NT2/D1 (cell line): ENCODE data around the gene ISX.

Experiments used
- DNase-seq: peaks from one replicate; pipeline ENCODE4 v3.0.0-alpha.2; 2011; ENCODE audit warnings: low read depth, low spot score
- H3K27me3 ChIP-seq: 2 replicates; pipeline ENCODE4 v1.6.0; 2011; ENCODE audit warnings: mild to moderate bottlenecking; ENCODE audit not compliant: insufficient read length, insufficient read depth
- H3K36me3 ChIP-seq: 2 replicates; pipeline ENCODE4 v1.6.1; 2011; ENCODE audit warnings: mild to moderate bottlenecking, low read length, mixed read lengths; ENCODE audit not compliant: insufficient read depth, insufficient read length
- H3K4me1 ChIP-seq: 2 replicates; pipeline ENCODE4 v1.5.1; 2011; ENCODE audit not compliant: insufficient read depth, insufficient read length
- H3K4me3 ChIP-seq: 2 replicates; pipeline ENCODE4 v1.5.1; 2011; ENCODE audit warnings: low read depth; ENCODE audit not compliant: insufficient read length
- H3K9ac ChIP-seq: 2 replicates; pipeline ENCODE4 v1.6.0; 2011; ENCODE audit warnings: low read depth; ENCODE audit not compliant: insufficient read length
- H3K9me3 ChIP-seq: 2 replicates; pipeline ENCODE4 v1.5.1; 2011; ENCODE audit warnings: mild to moderate bottlenecking, low read length; ENCODE audit not compliant: insufficient read depth
- SUZ12 ChIP-seq: IDR thresholded peaks from 2 replicates; pipeline ENCODE4 v1.6.1; 2011; ENCODE audit not compliant: insufficient read length, insufficient read depth; ENCODE audit errors: extremely low read depth
- YY1 ChIP-seq: IDR thresholded peaks from 2 replicates; pipeline ENCODE4 v1.6.1; 2011; ENCODE audit not compliant: insufficient read length, insufficient read depth
- ZNF274 ChIP-seq: IDR thresholded peaks from 2 replicates; pipeline ENCODE4 v1.6.1; 2011; ENCODE audit warnings: mild to moderate bottlenecking, low read depth, low read length

The ISX gene

DNA sequence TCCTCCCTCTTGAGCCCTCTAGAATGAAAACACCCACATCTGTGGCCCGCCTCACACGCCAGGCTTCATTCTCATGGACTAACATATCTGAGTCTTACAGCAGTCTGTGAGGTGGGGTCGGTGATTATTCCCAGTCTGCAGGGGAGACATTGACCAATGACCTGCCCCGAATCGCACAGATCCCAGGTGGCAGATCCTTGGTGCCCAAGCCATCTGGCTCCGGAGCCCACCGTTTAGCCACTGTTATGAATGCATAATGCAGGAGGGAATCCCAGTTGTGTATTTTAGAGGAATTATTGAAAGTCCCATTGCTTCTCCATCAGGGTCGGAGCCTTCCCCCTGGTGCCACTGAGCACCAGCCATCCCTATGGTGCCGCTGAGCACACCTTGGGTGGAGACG is 47.4 kb downstream of the ISX start:
- no peak overlapping the region for H3K4me3 ChIP-seq

GRCh38 chr22:35114131-35114980 is 48.4 kb downstream of the ISX start:
- Histone ChIP-seq H3K27me3 (peaks cover 2% of the 10 kb centered on the region), H3K36me3 (no peaks in the 10 kb centered on the region), H3K9me3 (no peaks in the 10 kb centered on the region), H3K4me3 (no peak overlapping the region), H3K9ac (no peak overlapping the region), H3K4me1 (peaks cover 2% of the 10 kb centered on the region)
- DNase-seq = no peak
- TF ChIP-seq YY1 (no peak), ZNF274 (no peak), SUZ12 (no peak)

More for the DNA sequence above, 47.4 kb downstream of the ISX start:
- no peak for DNase-seq
- no peak for TF ChIP-seq YY1
- no peak for TF ChIP-seq ZNF274
- TF ChIP-seq SUZ12 = no peak
- Histone ChIP-seq H3K27me3 (no peaks in the 10 kb centered on the region), H3K9me3 (no peaks in the 10 kb centered on the region), H3K4me1 (peaks cover 2% of the 10 kb centered on the region), H3K9ac (no peak overlapping the region), H3K36me3 (no peaks in the 10 kb centered on the region)

- DNase-seq = no peak
- Histone ChIP-seq H3K27me3 (peaks cover 2% of the 10 kb centered on the region), H3K9ac (no peak overlapping the region), H3K4me1 (peaks cover 2% of the 10 kb centered on the region), H3K9me3 (no peaks in the 10 kb centered on the region), H3K36me3 (no peaks in the 10 kb centered on the region), H3K4me3 (no peak overlapping the region)
- TF ChIP-seq ZNF274 (no peak), YY1 (no peak), SUZ12 (no peak)
These were observed 49.6 kb downstream of the ISX start for GRCh38 chr22:35115515-35115914.

DNA sequence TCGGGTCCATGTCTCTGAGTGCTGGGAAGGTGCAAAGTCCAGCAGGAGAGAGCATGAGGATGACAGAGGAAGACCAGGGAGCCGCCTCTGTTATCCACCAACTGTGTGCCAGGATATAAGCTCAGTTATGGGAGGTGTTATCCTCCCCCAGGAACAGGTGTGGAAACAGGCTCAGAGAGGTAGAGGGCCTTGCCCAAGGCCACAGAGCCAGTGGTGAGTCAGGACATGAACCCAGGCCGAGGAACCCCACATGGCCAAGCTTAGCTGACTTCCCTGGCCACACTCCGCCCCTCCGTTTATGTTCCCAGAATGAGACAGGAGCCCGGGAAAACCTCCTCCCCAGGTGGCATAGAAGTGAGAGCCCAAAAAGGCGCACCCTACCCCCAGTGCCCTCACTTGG is 50.3 kb downstream of the ISX start:
- DNase-seq = no peak
- Histone ChIP-seq H3K9ac (no peak overlapping the region), H3K4me3 (no peak overlapping the region), H3K27me3 (peaks cover 2% of the 10 kb centered on the region), H3K36me3 (no peaks in the 10 kb centered on the region), H3K9me3 (no peaks in the 10 kb centered on the region), H3K4me1 (peaks cover 2% of the 10 kb centered on the region)
- TF ChIP-seq SUZ12 (no peak), YY1 (no peak), ZNF274 (no peak)

DNA sequence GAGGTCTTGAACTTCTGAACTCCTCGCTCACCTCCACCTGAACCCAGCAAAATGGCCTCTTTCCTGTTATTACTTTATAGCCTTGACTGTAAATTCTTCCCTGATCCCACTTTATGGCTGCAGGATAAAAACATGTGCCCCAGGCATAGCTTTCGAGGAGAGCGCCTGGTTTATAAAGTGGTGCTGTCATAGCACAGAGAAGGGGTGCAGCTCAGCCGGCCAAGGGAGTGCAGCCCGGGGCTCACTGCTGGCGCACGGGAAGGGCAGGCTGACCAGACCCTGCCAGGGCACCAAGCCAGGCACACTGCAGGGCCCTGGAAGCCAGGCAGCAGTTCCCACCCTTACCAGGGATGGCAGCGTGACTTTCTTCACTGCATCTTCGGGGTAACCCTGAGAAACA is 50.9 kb downstream of the ISX start:
- TF ChIP-seq ZNF274 = no peak
- no peak for TF ChIP-seq YY1
- TF ChIP-seq SUZ12 = no peak
- Histone ChIP-seq H3K4me3 (no peak overlapping the region), H3K4me1 (peaks cover 2% of the 10 kb centered on the region), H3K27me3 (peaks cover 2% of the 10 kb centered on the region), H3K36me3 (no peaks in the 10 kb centered on the region), H3K9me3 (no peaks in the 10 kb centered on the region), H3K9ac (no peak overlapping the region)
- DNase-seq = no peak

- peaks cover 2% of the 10 kb centered on the region for H3K27me3 ChIP-seq
These were observed 53.5 kb downstream of the ISX start for GRCh38 chr22:35119494-35119893.

DNA sequence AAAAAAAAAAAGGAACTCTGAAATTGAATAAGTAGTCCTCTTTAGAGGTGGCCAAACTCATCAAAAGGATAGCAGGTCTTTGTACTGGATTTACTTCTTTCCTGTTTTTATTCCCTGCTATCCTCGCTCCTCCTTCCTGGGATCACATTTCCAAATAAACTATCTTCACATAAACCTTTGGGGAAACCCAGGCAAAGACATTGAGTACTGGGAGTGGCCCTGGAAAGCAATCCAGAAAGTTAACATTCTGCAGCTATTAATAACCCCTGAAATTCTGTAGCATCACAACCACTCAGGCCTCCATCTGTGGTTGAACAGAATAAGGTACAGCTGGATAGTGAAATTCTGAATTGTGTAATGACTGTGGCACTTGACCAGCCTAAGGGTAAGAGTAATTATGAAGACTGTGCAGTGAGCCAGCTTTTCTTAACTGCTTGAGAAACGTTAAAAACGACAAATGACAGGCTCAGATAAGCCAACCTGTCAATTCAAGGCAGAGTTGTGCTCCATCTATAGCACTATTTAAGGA is 58.8 kb downstream of the ISX start:
- DNase-seq = no peak
- H3K9me3 ChIP-seq = no peaks in the 10 kb centered on the region
- TF ChIP-seq SUZ12 = no peak
- TF ChIP-seq YY1 = no peak
- TF ChIP-seq ZNF274 = no peak
- no peaks in the 10 kb centered on the region for H3K27me3 ChIP-seq
- no peaks in the 10 kb centered on the region for H3K4me1 ChIP-seq
- H3K9ac ChIP-seq = no peak overlapping the region
- no peak overlapping the region for H3K4me3 ChIP-seq
- H3K36me3 ChIP-seq = no peaks in the 10 kb centered on the region

More at GRCh38 chr22:35119494-35119893, 53.5 kb downstream of the ISX start:
- Histone ChIP-seq H3K4me1 (peaks cover 2% of the 10 kb centered on the region), H3K36me3 (no peaks in the 10 kb centered on the region), H3K9me3 (no peaks in the 10 kb centered on the region), H3K4me3 (no peak overlapping the region), H3K9ac (no peak overlapping the region)
- no peak for DNase-seq
- no peak for TF ChIP-seq ZNF274
- TF ChIP-seq YY1 = no peak
- TF ChIP-seq SUZ12 = no peak
